K562 (cell line): Measurements from ENCODE around the gene ASIC1.

ENCODE experiments used
- BCL6 ChIP-seq: fragments of 250-450 bp; sonication (Bioruptor Pico); IDR thresholded peaks from 2 replicates; pipeline ENCODE4 v1.4.0; 2020
- POLR2AphosphoS5 ChIP-seq: IDR thresholded peaks from 2 replicates; pipeline ENCODE4 v1.6.1; 2011; ENCODE audit warnings: mild to moderate bottlenecking, low read depth, low read length, moderate library complexity; ENCODE audit not compliant: control insufficient read depth, insufficient read depth
- PRPF4 ChIP-seq: fragments of 200-400 bp; formaldehyde crosslinking; IDR thresholded peaks from one replicate; pipeline ENCODE4 v1.6.1; 2017; ENCODE audit warnings: low read length, low read depth, mild to moderate bottlenecking; ENCODE audit not compliant: insufficient read depth, poor library complexity, severe bottlenecking

DNA sequence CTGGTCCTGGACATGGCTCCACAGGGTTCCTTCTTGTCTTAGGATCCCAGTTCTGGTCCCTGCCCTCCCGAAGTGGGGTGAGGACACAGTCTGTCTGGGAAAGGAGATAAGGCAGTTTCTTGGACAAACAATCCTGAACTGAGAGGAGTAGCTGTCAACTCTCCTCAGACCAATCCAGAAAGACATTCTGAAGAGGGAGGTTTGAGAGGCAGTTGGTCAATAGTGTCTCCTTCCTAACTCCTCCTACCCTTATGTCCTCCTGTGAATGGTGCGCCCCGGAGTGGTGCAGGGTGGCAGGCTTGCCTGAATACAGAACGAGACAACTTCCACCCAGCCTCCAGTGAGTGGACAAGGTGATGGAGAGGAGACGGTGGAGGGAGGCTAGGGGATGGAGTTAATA lies 15.4 kb upstream of the ASIC1 start:
- TF ChIP-seq BCL6 (CRISPR knock-in tag), result no peak
- TF ChIP-seq POLR2AphosphoS5, result peak; percentile 58; the same call in 1 of the 2 replicates
- TF ChIP-seq PRPF4, result no peak
